IgD-negative memory B cell (primary cell): ENCODE measurements around the gene CDC25B. TPM values are rescaled to one million over a fixed set of nuclear protein-coding genes. Genes with fewer than 3 reads are reported as not detected.

ENCODE experiments used
- H3K27ac Mint-ChIP-seq, 3 donors: one replicate each; pipeline ENCODE4 v1.8.0; 2020 to 2022; ENCODE audit warnings: mild to moderate bottlenecking in 3 of 3, mixed read lengths in 3 of 3, moderate library complexity in 1 of 3
- H3K27me3 Mint-ChIP-seq: one replicate; pipeline ENCODE4 v1.8.0; 2021; ENCODE audit warnings: mixed read lengths
- H3K36me3 Mint-ChIP-seq: one replicate; pipeline ENCODE4 v1.8.0; 2020; ENCODE audit warnings: mild to moderate bottlenecking, mixed read lengths
- H3K4me1 Mint-ChIP-seq, 3 donors: one replicate each; pipeline ENCODE4 v1.8.0; 2020 to 2022; ENCODE audit warnings: mixed read lengths in 3 of 3, mild to moderate bottlenecking in 1 of 3
- H3K4me3 Mint-ChIP-seq, 4 donors: one replicate each; pipeline ENCODE4 v1.8.0; 2020 to 2022; ENCODE audit warnings: mild to moderate bottlenecking in 4 of 4, mixed read lengths in 4 of 4, moderate library complexity in 3 of 4
- H3K9me3 Mint-ChIP-seq, 3 donors: one replicate each; pipeline ENCODE4 v1.8.0; 2020 to 2021; ENCODE audit warnings: mixed read lengths in 3 of 3, mild to moderate bottlenecking in 1 of 3
- polyA plus RNA-seq: library from polyadenylated mRNA; unstranded; fragments of 300-500 nt; fragmentation: Illumina TruSeq; gene quantifications from one replicate; pipeline ENCODE4 v1.2.3, GENCODE V29; 2021

CDC25B gene
- polyA plus RNA-seq = 20.0 TPM

DNA sequence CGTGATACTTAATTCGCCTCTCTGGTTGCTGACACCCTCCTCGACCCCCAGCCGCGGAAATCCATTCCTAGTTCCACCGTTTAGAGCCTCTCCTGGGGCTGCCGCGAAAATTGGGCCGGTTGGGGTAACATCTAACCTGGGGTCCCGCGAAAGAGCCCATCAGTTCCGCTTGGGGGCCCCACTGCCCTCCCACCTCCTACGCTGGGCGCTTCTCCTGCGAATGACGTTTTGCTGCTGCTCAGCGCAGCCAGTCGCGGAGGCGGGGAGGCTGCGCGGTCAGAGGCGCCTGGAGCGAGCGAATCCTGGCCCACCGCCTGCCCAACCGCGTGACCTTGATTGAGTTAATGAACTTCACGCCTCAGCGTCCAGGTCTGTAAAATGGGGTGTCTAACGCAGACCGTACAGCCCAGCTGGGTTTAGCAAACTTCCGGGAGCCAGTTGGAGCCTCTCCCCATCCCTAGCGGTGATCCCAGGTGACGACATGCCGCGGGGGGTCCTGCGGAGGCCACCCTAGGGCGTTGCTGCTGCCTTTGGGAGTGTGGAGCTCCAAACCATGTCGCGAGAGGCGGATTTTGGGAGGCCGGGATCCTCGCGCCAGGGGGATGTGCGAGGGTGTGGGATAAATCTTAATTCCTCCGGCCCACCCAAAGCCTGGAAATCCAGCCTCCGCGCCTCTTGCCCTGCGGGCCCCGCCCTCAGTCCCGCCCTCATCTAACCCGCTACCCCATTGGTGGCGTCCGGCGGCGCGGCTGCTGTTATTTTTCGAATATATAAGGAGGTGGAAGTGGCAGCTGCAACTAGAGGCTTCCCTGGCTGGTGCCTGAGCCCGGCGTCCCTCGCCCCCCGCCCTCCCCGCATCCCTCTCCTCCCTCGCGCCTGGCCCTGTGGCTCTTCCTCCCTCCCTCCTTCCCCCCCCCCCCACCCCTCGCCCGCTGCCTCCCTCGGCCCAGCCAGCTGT is at the start of gene CDC25B:
Gene CDC25B (plus strand): TSS at position 800 of the 958 bp plus-strand sequence. CDS start 222 bp downstream, outside the sequence.
- H3K9me3 Mint-ChIP-seq = no peaks in the 10 kb centered on the region
- H3K4me1 Mint-ChIP-seq = peaks cover 35 to 42% (median 36%) of the 10 kb centered on the region in 3 donors
- H3K27ac Mint-ChIP-seq = peak within 1 kb of the TSS; percentile 94 to 99 (median 97)
- H3K36me3 Mint-ChIP-seq = no peaks in the 10 kb centered on the region
- no peaks in the 10 kb centered on the region for H3K27me3 Mint-ChIP-seq
- H3K4me3 Mint-ChIP-seq = peak within 1 kb of the TSS; percentile 90 to 98 (median 96)

DNA sequence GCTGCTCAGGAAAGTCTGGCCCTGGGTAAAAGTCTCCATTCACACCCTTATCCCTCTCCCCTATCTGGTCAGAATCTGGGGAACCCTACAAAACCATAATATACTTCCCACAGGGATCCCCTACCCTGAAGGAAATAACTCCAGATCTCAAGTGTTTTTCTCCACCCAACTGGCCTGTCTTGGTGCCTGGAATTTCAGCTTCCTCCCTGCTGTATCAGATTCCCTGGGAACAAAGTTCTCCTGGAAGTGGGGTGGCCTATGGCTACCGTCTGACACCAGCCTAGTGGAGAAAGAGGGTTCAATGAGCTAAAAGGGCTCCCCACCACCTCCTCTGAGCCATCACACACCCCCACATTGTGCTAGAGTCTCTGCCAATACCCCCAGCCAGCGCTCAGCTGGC is 48.6 kb upstream of the CDC25B start:
- Mint-ChIP-seq H3K4me3 (peak overlapping the region in 2 of 4 donors; percentile 5 to 11), H3K27ac (no peak overlapping the region), H3K27me3 (peaks cover 16% of the 10 kb centered on the region), H3K36me3 (no peaks in the 10 kb centered on the region), H3K4me1 (peaks cover 0 to 8% (median 0%) of the 10 kb centered on the region in 3 donors), H3K9me3 (peaks cover 0 to 2% (median 0%) of the 10 kb centered on the region in 3 donors)

DNA sequence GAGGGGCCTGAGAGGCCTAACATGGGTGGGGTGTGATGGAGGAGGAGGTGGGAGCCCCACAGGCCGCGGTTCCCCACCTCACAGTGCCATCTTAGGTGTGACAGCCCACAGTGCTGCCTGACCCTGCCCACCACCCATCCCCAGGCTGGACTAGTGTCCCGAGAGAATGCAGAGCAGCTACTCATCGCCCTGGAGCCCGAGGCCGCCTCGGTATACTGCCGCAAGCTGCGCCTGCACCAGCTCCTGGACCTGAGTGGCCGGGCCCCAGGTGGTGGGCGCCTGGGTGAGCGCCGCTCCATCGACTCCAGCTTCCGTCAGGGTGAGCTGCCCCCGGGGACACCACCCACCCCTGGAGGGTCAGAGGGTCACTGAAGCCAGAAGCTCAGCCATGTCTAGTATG is 48.0 kb upstream of the CDC25B start:
- Mint-ChIP-seq H3K9me3 (peaks cover 0 to 2% (median 0%) of the 10 kb centered on the region in 3 donors), H3K27ac (no peak overlapping the region), H3K4me3 (no peak overlapping the region), H3K36me3 (no peaks in the 10 kb centered on the region), H3K4me1 (peaks cover 0 to 11% (median 3%) of the 10 kb centered on the region in 3 donors), H3K27me3 (peaks cover 16% of the 10 kb centered on the region)

DNA sequence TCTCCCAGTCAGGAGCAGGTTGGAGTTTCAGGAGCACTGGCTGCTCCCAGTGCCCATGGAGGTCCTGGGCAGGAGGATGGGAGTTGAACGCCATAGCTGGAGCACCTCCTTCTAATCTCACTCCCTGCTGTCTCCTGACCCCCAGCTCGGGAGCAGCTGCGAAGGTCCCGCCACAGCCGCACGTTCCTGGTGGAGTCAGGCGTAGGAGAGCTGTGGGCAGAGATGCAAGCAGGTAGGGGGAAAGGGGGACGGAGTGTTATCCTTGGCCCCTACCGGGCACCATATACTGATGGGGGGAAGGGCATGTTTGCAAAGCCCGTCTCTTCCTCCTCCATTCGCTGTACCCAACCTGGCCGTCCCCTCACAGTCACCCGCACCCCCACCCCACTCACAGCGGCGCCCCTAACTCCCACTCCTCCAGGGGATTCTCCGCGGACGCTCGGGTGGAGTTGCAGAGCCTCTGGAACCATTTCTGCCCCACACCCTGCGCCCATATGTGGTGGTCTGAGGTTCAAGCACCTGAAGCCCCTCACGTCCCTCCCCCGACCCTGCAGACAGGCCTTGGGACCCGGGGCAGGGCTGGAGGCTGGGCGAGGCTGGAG is 46.9 kb upstream of the CDC25B start:
- H3K4me3 Mint-ChIP-seq = no peak overlapping the region
- peaks cover 0 to 13% (median 5%) of the 10 kb centered on the region in 3 donors for H3K4me1 Mint-ChIP-seq
- no peaks in the 10 kb centered on the region for H3K36me3 Mint-ChIP-seq
- H3K27me3 Mint-ChIP-seq = peaks cover 15% of the 10 kb centered on the region
- H3K27ac Mint-ChIP-seq = no peak overlapping the region
- H3K9me3 Mint-ChIP-seq = peaks cover 0 to 1% (median 0%) of the 10 kb centered on the region in 3 donors

DNA sequence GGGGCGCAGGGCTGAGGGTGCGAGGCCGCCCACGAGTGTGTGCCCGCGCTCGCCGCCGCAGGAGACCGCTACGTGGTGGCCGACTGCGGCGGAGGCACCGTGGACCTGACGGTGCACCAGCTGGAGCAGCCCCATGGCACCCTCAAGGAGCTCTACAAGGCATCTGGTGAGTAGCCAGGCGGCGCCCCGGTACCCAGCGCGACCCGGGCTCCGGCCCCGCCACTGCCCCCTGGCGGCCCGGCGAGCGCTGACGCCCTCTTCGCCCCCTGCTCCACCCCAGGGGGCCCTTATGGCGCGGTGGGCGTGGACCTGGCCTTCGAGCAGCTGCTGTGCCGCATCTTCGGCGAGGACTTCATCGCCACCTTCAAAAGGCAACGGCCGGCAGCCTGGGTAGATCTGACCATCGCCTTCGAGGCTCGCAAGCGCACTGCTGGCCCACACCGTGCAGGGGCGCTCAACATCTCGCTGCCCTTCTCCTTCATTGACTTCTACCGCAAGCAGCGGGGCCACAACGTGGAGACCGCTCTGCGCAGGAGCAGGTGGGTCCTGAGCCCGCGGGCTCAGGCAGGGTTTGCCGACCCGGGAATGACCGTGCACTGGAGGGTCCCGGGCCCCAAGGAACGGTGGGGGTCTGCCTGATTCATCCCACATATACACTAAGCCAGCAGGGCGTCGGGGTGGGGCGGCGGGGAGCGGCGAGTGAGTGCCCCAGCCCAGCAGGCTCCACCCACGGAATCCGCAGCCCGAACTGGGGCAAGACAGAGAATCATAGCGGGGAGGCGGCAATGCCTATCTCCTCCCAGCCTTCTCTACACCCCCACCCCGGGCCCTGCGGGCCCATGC is 46.2 kb upstream of the CDC25B start:
- Mint-ChIP-seq H3K9me3 (no peaks in the 10 kb centered on the region), H3K27me3 (peaks cover 8% of the 10 kb centered on the region), H3K36me3 (no peaks in the 10 kb centered on the region), H3K4me1 (peaks cover 0 to 10% (median 5%) of the 10 kb centered on the region in 3 donors), H3K4me3 (no peak overlapping the region), H3K27ac (no peak overlapping the region)

DNA sequence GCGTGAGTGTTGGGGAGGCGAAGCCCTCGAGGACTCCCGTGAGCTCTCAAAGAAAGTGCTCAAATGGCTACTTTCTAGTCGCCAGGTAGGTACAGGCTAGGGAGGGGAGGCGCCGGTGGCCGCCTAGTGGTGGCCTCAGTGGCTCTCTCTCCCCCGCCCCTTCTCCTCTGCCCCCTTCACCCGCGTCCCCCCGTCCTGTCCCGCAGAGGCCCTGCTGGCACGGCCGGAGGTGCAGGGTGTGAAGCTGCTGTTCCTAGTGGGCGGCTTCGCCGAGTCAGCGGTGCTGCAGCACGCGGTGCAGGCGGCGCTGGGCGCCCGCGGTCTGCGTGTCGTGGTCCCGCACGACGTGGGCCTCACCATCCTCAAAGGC is 44.8 kb upstream of the CDC25B start:
- Mint-ChIP-seq H3K27me3 (peaks cover 4% of the 10 kb centered on the region), H3K27ac (no peak overlapping the region), H3K4me1 (peaks cover 0 to 10% (median 5%) of the 10 kb centered on the region in 3 donors), H3K9me3 (no peaks in the 10 kb centered on the region), H3K4me3 (peak overlapping the region in 2 of 4 donors; percentile 12 to 67), H3K36me3 (no peaks in the 10 kb centered on the region)

DNA sequence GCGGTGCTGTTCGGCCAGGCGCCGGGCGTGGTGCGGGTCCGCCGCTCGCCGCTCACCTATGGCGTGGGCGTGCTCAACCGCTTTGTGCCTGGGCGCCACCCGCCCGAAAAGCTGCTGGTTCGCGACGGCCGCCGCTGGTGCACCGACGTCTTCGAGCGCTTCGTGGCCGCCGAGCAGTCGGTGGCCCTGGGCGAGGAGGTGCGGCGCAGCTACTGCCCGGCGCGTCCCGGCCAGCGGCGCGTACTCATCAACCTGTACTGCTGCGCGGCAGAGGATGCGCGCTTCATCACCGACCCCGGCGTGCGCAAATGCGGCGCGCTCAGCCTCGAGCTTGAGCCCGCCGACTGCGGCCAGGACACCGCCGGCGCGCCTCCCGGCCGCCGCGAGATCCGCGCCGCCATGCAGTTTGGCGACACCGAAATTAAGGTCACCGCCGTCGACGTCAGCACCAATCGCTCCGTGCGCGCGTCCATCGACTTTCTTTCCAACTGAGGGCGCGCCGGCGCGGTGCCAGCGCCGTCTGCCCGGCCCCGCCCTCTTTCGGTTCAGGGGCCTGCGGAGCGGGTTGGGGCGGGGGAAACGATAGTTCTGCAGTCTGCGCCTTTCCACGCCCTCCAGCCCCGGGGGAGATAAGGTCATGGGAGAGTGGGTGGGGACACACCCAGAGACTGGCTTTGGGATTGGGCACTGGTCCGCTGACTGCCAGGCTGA is 44.3 kb upstream of the CDC25B start:
- H3K27me3 Mint-ChIP-seq = peaks cover 2% of the 10 kb centered on the region
- peak overlapping the region in 1 of 3 donors; percentile 34 for H3K27ac Mint-ChIP-seq
- no peaks in the 10 kb centered on the region for H3K9me3 Mint-ChIP-seq
- no peaks in the 10 kb centered on the region for H3K36me3 Mint-ChIP-seq
- H3K4me1 Mint-ChIP-seq = peaks cover 0 to 10% (median 5%) of the 10 kb centered on the region in 3 donors
- H3K4me3 Mint-ChIP-seq = peak overlapping the region; percentile 18 to 85 (median 48)

DNA sequence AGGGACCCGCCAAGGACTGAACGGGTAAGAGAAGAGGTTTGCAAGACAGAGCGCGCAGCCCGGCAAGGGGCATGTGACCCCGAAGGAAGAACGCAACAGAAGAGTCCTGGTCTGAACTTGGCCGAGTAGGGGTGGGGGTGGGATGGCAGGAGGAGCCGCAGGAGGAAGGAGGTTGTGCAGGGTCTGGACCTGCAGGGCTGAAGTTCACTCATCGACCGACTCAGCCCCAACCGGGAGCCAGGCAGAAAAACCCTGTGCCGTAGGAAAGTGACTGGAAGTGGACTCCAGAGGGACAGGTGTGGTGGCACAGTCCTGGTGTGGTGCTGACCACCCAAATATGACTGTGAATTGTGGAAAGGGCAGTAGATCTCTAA is 43.7 kb upstream of the CDC25B start:
- H3K4me3 Mint-ChIP-seq = peak overlapping the region in 3 of 4 donors; percentile 49 to 85 (median 60)
- H3K27me3 Mint-ChIP-seq = peaks cover 2% of the 10 kb centered on the region
- H3K27ac Mint-ChIP-seq = peak overlapping the region in 2 of 3 donors; percentile 34 to 68
- H3K4me1 Mint-ChIP-seq = peaks cover 0 to 10% (median 5%) of the 10 kb centered on the region in 3 donors
- no peaks in the 10 kb centered on the region for H3K36me3 Mint-ChIP-seq
- H3K9me3 Mint-ChIP-seq = no peaks in the 10 kb centered on the region

DNA sequence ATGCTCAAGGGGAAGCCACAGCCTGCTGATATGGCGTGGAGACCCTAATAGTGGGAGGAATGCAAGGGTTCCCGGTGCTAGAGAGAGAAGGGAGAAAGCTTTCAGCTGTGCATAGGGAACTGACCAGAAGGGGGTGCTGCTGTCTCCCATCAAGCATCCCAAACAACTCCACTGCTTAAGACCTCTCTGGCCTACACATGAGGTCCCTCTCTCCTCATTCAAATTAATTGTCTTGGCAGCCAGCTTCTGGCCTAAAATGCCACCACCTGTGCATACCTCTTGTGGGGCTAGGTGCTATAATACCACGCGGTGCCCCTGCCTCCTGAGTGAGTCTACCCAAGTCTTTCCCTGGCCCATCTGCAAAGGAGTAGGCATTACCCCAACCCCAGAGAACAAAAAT is 43.0 kb upstream of the CDC25B start:
- Mint-ChIP-seq H3K36me3 (no peaks in the 10 kb centered on the region), H3K4me3 (peak overlapping the region in 1 of 4 donors; percentile 60), H3K27ac (peak overlapping the region in 1 of 3 donors; percentile 35), H3K4me1 (peaks cover 0 to 10% (median 5%) of the 10 kb centered on the region in 3 donors), H3K27me3 (peaks cover 2% of the 10 kb centered on the region), H3K9me3 (no peaks in the 10 kb centered on the region)

DNA sequence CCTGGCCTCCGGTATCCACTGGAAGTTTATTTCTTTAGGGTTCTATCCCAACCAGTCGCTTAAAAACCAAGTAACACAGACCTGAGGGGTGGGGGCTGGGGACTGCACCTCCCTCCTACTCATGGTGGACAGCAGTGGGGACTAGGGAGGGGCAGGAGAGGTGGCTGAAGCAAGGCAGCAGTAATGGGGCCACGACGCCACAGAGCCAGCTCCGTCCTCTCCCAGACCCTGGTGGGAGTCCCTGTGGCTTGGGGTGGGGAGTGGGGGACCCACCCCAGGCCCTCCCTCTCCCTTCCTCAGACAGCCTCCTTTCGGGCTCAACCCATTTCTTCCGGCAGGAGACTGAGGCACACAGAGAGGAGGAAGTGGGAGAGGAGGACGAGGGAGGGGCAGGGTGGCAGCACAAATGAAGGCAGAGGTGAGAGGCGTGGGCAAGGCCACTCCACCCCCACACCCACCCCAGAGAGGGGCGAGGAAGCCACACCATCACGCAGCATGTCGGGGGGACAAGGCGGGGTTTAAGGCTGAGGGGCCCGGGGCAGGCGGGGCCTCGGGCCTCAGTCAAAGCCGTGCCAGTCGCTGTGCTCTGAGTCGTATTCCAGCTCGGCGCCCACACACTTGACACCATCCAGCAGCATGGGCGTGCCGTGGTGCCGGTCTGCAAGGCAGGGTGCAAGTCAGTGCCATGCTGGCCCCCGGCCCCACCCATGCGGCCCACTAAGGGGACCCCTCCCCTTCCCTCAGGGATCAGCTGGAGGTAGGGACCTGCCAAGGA is 42.4 kb upstream of the CDC25B start:
- no peak overlapping the region for H3K4me3 Mint-ChIP-seq
- H3K27me3 Mint-ChIP-seq = peaks cover under 1% of the 10 kb centered on the region
- H3K9me3 Mint-ChIP-seq = no peaks in the 10 kb centered on the region
- H3K4me1 Mint-ChIP-seq = peaks cover 0 to 10% (median 5%) of the 10 kb centered on the region in 3 donors
- no peak overlapping the region for H3K27ac Mint-ChIP-seq
- no peaks in the 10 kb centered on the region for H3K36me3 Mint-ChIP-seq

DNA sequence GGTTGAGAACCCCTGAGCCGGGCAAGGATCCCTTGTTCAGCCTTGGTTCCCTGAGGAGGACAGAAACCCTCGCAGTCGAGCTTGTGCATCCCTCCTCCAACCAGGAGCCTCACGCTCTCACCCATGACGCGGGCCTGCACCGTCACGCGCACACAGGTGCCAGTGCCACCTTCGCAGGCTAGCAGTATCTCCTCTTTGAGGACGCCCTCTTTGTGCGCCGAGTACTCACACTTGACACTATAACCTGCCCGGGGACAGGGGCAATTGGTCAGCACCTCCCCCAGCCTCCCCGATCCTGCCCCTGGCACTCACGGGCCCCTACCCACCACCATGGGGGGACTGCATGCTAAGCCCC is 41.9 kb upstream of the CDC25B start:
- Mint-ChIP-seq H3K27ac (no peak overlapping the region), H3K4me3 (no peak overlapping the region), H3K4me1 (peaks cover 0 to 10% (median 5%) of the 10 kb centered on the region in 3 donors), H3K36me3 (no peaks in the 10 kb centered on the region), H3K27me3 (no peaks in the 10 kb centered on the region), H3K9me3 (no peaks in the 10 kb centered on the region)

DNA sequence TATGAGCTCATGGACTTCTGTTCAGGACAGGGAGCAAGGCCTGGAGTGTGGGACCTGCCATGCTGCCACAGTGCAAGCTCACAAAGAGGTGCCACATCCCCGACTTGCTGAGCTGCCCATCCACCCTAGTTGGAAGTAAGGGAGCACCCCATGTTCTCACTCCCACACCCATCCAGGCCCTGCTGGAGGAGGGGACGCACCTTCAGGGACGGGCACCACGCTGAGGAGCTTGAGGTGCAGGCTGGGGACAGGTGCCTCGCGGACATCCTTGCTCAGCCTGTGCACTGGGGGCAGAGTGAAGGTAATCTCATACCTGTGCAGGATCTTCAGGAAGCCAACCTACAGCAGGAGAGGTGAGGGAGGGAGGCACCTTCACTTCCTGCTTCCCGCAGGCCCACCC is 40.8 kb upstream of the CDC25B start:
- Mint-ChIP-seq H3K9me3 (no peaks in the 10 kb centered on the region), H3K27ac (no peak overlapping the region), H3K4me1 (peaks cover 0 to 10% (median 5%) of the 10 kb centered on the region in 3 donors), H3K27me3 (no peaks in the 10 kb centered on the region), H3K36me3 (no peaks in the 10 kb centered on the region), H3K4me3 (no peak overlapping the region)

DNA sequence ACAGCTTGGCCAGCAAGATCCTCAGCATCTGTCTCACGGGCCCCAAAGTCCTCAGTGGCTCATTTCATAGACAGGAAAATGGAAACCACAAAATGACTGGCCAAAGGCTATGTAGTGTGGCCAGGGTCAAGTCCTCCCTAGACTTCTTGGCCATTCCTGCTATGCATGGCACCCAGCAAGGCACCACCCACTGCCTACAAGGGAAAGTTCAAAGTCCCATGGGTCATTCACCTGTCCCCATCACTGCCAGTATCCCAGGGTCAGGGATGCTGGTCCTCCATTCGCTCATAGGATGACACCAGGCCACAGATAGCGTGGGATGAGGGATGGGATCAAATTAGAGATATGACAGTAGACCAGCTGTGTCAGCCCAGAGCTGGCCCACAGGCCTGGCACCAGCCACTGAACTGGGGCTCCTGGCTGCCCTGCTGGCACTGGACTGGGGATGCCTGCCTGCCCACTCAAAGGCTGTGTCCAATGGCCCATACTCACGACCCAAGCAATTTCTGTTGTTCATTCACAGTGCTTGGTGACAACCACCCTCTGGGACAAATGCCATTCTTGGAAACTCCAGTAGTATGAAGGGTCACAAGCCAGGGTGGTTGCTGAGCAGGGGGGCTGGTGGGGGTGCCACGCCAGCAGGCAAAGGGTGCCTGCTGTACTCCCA is 40.2 kb upstream of the CDC25B start:
- H3K36me3 Mint-ChIP-seq = no peaks in the 10 kb centered on the region
- no peaks in the 10 kb centered on the region for H3K27me3 Mint-ChIP-seq
- peaks cover 3 to 10% (median 5%) of the 10 kb centered on the region in 3 donors for H3K4me1 Mint-ChIP-seq
- no peak overlapping the region for H3K4me3 Mint-ChIP-seq
- no peak overlapping the region for H3K27ac Mint-ChIP-seq
- H3K9me3 Mint-ChIP-seq = no peaks in the 10 kb centered on the region
